Psoas muscle (tissue), 8 donors: ENCODE measurements around the gene CLDN8. TPM values are rescaled to one million over a fixed set of nuclear protein-coding genes. Genes with fewer than 3 reads are reported as not detected.

Experiments used
- ATAC-seq, 4 donors: fragments of 200-7000 bp; cut with Tn5 transposase; one replicate each; pipeline ENCODE4 v1.9.1; 2020; ENCODE audit warnings: moderate library complexity in 3 of 4, mild to moderate bottlenecking in 2 of 4
- DNase-seq, 2 donors: peaks; one replicate each; pipeline ENCODE4 v3.0.0-alpha.2; 2020
- H3K27ac ChIP-seq: fragments of 200-600 bp; one replicate; pipeline ENCODE4 v1.8.0; 2022
- H3K27me3 ChIP-seq, 3 donors: fragments of 200-600 bp in 1 of 3; one replicate each; pipeline versions ENCODE4 v1.6.1 to v1.8.0; 2013 to 2022; ENCODE audit warnings: low read length in 2 of 3, mild to moderate bottlenecking in 2 of 3, moderate library complexity in 1 of 3; ENCODE audit not compliant: insufficient read depth in 3 of 3
- H3K36me3 ChIP-seq, 2 donors: fragments of 200-600 bp in 1 of 2; one replicate each; pipeline versions ENCODE4 v1.6.1 to v1.8.0; 2013 to 2022; ENCODE audit warnings: low read depth in 1 of 2, mild to moderate bottlenecking in 1 of 2, moderate library complexity in 1 of 2; ENCODE audit not compliant: insufficient read depth in 1 of 2
- H3K4me1 ChIP-seq: fragments of 200-600 bp; one replicate; pipeline ENCODE4 v1.8.0; 2022
- H3K4me3 ChIP-seq: fragments of 200-600 bp; one replicate; pipeline ENCODE4 v1.8.0; 2022; ENCODE audit warnings: mild to moderate bottlenecking
- H3K9me3 ChIP-seq: fragments of 200-600 bp; one replicate; pipeline ENCODE4 v1.8.0; 2022
- CTCF ChIP-seq: fragments of 200-600 bp; IDR thresholded peaks from one replicate; pipeline ENCODE4 v1.8.0; 2022; ENCODE audit warnings: antibody characterized with exemption
- WGBS, 3 donors: extraction: QIAGEN DNeasy Blood & Tissue Kit; methylation state at CpG; one replicate each; pipeline versions ENCODE4 v1.1.6 to v1.1.7; 2013; 5-methylcytosine and 5-hydroxymethylcytosine counted together
- intact Hi-C, 2 donors: fragments of 100-400 bp; cut with DNase I; formaldehyde crosslinking; loops; one replicate each; pipeline versions ENCODE4 v1.11.0 to v1.14.2; 2022
- polyA plus RNA-seq, 3 donors: library from polyadenylated mRNA; stranded (reverse); fragments of 200-250 nt; gene quantifications; one replicate each; pipeline ENCODE4 v1.2.3, GENCODE V29; 2013
- total RNA-seq, 4 donors: library from RNA; stranded (reverse); fragmentation: NEBNext Ultra II Directional in 2 of 4; extraction: Animal tissue kit (Norgen Biotek cat#: 25700) in 2 of 4; gene quantifications; one replicate each; pipeline versions ENCODE4 v1.2.1 to v1.2.4, GENCODE V29; 2021 to 2023
- donor health status: healthy with polysubstance abuse.
- donor health status: DM: no; HTN: no; CAD: no; lungs with moderate emphysema.
- donor health status: Bipolar disorder and iron deficiency.
- donor health status: healthy.
- donor health status: DM: yes; HTN: yes; CAD: no.
- donor health status: DM: no; HTN: no; CAD: no.
- donor health status: DM: no; HTN: no; CAD: no.
- donor health status: DM: yes; HTN: yes; CAD: no.

The CLDN8 gene
- total and polyA plus RNA-seq, 7 donors: not detected

GRCh38 chr21:30186242-30186641 lies 29.7 kb downstream of the CLDN8 start:
- intact Hi-C loops: no loop called here
- no peak overlapping the region for H3K27ac ChIP-seq
- H3K36me3 ChIP-seq: no peaks in the 10 kb centered on the region
- H3K9me3 ChIP-seq: no peaks in the 10 kb centered on the region
- 92 to 97% (median 93%) methylated on average over 2 of the region's 2 CpGs for WGBS, 3 donors
- TF ChIP-seq CTCF: no peak
- H3K4me1 ChIP-seq: no peaks in the 10 kb centered on the region
- H3K4me3 ChIP-seq: no peak overlapping the region
- ATAC-seq (no peak), DNase-seq (no peak)
- H3K27me3 ChIP-seq: no peaks in the 10 kb centered on the region

- no peak for TF ChIP-seq CTCF
- Histone ChIP-seq H3K36me3 (no peaks in the 10 kb centered on the region), H3K27me3 (no peaks in the 10 kb centered on the region), H3K4me1 (no peaks in the 10 kb centered on the region), H3K9me3 (no peaks in the 10 kb centered on the region), H3K27ac (no peak overlapping the region), H3K4me3 (no peak overlapping the region)
- ATAC-seq (no peak), DNase-seq (no peak)
- WGBS, 3 donors: 60 to 75% (median 68%) methylated on average over 3 of the region's 3 CpGs
- intact Hi-C loops: loop anchor here in 1 of 2 donors (5.0 kb wide), 1 partner anchor 51 kb away; no protein-coding TSS in a partner anchor
Measured at GRCh38 chr21:30168086-30168485, 47.8 kb downstream of the CLDN8 start.

GRCh38 chr21:30166705-30167104 lies 49.2 kb downstream of the CLDN8 start, which contains the start of gene CLDN17:
CLDN17 (minus strand) TSS chr21:30166805; CDS start chr21:30166617, 188 bp downstream.
- WGBS, 3 donors: 60 to 70% (median 67%) methylated on average over 1 of the region's 1 CpG
- TF ChIP-seq CTCF: no peak
- intact Hi-C loops: loop anchor here in 1 of 2 donors (5.0 kb wide), 1 partner anchor 49 kb away; no protein-coding TSS in a partner anchor
- Histone ChIP-seq H3K36me3 (no peaks in the 10 kb centered on the region), H3K9me3 (no peaks in the 10 kb centered on the region), H3K4me1 (no peaks in the 10 kb centered on the region), H3K4me3 (no peak within 1 kb of the TSS), H3K27ac (no peak within 1 kb of the TSS), H3K27me3 (no peaks in the 10 kb centered on the region)
- no peak for ATAC-seq
- DNase-seq: no peak

GRCh38 chr21:30166171-30166570 lies 49.7 kb downstream of the CLDN8 start:
- 91 to 94% (median 93%) methylated on average over 9 of the region's 9 CpGs for WGBS, 3 donors
- no peak for ATAC-seq
- Histone ChIP-seq H3K27me3 (no peaks in the 10 kb centered on the region), H3K9me3 (no peaks in the 10 kb centered on the region), H3K4me1 (no peaks in the 10 kb centered on the region), H3K36me3 (no peaks in the 10 kb centered on the region), H3K4me3 (no peak overlapping the region), H3K27ac (no peak overlapping the region)
- intact Hi-C loops: loop anchor here in 1 of 2 donors (5.0 kb wide), 1 partner anchor 49 kb away; no protein-coding TSS in a partner anchor
- TF ChIP-seq CTCF: no peak
- DNase-seq: no peak

GRCh38 chr21:30164796-30165195 lies 51.1 kb downstream of the CLDN8 start:
- Histone ChIP-seq H3K27me3 (no peaks in the 10 kb centered on the region), H3K27ac (no peak overlapping the region), H3K4me3 (no peak overlapping the region), H3K4me1 (no peaks in the 10 kb centered on the region), H3K9me3 (no peaks in the 10 kb centered on the region), H3K36me3 (no peaks in the 10 kb centered on the region)
- DNase-seq (no peak), ATAC-seq (no peak)
- intact Hi-C loops: loop anchor here in 1 of 2 donors (5.0 kb wide), 1 partner anchor 47 kb away; no protein-coding TSS in a partner anchor
- no peak for TF ChIP-seq CTCF
- 70 to 83% (median 77%) methylated on average over 1 of the region's 1 CpG for WGBS, 3 donors
